ENCODE measurements around the gene GOLT1A. TPM values are rescaled to one million over a fixed set of nuclear protein-coding genes. Genes with fewer than 3 reads are reported as not detected.
"Not testable (repeated sequence)": the region's sequence is repeated elsewhere in the genome, so short reads cannot be mapped to it uniquely, and the experiment has no call there.

The GOLT1A gene
- total RNA-seq, 1 donor from 2014 or later, result not detected

DNA sequence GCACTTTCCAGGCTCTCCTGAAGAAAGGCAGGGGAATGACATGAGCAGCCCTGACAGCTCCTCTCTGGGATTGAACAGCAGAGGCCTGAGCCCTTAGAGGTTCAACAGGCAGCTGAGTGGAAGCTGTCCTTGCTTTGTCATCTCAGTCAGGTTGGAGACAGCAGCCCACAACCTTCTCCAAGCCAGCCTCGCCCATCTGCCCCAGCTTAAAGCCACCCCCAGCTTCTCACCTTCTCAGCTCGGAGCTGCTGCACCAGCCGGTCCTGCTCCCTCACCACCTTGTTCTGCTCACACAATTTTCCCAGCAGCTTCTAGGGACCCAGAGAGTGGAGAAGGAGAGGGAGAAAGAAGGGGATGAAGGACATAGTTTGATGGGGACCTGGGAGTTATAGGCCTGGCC, 35.2 kb upstream of the GOLT1A start:
- peak; percentile 23 for DNase-seq

DNA sequence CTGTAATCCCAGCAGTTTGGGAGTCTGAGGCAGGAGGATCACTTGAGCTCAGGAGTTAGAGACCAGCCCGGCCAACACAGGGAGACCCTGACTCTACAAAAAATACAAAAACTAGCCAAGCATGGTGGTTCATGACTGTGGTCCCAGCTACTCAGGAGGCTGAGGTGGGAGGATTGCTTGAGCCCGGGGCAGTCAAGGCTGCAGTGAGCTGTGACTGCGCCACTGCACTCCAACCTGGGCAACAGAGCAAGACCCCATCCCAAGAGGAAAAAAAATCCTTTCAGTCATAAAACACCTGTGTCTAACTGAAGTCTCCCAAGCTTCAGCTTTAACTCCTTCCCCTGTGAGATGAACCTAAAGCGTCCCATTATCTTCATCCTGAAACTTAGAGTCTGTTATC, 33.1 kb upstream of the GOLT1A start:
- DNase-seq, result no peak

DNA sequence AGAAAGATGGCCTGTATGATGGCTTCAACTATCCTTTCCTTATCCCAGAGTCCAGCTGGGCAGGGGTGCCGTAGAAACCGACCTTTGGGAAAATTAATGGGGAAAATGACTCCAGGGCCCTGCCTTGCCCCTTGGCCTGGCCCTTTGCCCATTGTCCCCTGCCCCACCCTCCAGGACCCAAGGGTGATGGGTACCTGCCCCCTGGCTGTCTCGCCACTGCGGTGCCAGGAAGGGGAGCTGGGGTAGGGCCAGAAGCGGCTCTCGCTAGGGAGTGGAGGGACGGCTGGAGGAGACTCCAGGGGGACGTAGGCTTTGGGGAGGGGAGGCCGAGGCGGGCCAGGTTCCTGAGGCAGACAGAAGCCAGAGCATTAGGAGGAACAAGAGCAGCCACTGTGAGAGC, 29.1 kb upstream of the GOLT1A start:
- DNase-seq, result no peak

DNA sequence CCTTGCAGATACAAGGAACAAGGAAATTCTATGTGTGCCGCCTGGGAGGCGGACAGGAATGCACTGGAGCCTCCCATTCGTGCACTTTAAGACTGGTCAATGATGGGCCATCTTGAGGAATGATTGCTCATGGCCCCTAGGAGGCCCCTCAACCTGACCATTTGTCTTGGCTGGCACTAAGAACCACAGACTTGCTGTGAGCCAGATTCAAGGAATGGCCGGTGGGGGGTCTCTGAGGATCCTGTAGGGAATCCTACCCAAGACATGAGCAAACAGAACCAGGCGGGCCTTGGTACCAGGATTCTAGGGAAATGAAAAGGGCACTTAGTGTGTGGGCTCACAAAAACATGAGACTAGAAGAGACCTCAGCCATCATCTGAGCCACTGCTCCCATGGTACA, 28.1 kb upstream of the GOLT1A start:
- no peak for DNase-seq

DNA sequence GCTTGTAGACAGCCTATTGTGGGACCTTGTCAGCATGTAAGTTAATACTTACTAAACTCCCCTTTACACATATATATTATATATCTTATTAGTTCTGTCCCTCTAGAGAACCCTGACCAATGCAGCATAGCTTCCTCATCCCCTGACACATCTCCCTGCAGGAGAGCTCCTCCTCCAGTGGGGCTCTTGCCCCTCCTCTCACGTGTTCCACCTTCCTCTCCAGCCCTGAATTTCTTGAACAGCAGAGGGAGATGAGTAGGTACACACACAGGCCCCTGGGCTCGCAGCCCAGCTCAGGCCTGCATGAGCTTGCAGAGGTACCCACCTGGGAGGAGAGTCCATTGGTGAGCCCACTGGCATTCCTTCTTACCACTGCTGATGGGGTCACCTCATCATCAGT, 27.3 kb upstream of the GOLT1A start:
- no peak for DNase-seq

DNA sequence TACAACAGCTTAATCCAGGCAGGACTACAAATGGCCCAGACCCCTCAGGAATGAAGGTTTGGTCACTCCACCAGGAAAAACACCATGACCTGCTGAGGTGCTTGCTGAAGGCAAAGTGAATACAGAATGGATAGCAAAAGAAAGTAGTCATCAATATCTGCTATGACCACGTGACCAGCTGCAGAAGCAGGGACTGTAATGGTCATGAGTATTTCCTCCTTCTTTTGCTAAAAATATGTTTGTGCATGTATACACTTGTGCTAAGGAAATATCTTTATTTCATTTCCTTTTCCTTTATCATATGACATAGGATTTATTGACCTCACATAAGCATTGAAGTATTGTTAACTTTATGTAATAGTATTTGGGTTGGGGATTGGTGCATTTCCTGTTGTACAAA, 26.4 kb upstream of the GOLT1A start:
- DNase-seq, result no peak

DNA sequence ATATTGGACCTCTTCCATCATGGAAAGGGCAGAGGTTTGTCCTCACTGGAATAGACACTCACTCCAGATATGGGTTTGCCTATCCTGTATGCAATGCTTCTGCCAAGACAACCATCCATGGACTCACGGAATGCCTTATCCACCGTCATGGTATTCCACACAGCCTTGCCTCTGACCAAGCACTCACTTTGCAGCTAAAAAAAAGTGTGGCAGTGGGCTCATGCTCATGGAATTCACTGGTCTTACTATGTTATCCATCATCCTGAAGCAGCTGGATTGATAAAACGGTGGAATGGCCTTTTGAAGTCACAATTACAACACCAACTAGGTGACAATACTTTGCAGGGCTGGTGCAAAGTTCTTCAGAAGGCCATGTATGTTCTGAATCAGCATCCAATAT, 25.6 kb upstream of the GOLT1A start:
- not testable (repeated sequence) for DNase-seq

DNA sequence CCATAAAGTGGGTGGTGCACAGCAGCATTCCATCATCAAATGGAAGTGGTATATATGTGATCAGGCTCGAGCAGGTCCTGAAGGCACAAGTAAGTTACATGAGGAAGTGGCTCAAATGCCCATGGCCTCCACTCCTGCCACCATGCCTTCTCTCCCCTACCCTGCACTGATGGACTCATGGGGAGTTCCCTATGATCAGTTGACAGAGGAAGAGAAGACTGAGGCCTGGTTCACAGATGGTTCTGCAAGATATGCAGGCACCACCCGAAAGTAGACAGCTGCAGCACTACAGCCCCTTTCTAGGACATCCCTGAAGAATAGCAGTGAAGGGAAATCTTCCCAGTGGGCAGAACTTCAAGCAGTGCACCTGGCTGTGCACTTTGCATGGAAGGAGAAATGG, 24.7 kb upstream of the GOLT1A start:
- not testable (repeated sequence) for DNase-seq

DNA sequence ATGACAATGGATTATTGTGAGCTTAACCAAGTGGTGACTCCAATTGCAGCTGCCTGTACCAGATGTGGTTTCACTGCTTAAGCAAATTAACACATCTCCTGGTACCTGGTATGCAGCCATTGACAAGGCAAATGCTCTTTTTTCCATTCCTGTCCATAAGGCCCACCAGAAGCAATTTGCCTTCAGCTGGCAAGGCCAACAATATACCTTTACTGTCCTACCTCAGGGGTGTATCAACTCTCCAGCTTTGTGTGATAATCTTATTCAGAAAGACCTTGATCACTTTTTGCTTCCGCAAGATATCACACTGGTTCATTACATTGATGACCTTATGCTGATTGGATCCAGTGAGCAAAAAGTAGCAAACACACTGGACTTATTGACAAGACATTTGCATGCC, 23.7 kb upstream of the GOLT1A start:
- DNase-seq, result not testable (repeated sequence)

DNA sequence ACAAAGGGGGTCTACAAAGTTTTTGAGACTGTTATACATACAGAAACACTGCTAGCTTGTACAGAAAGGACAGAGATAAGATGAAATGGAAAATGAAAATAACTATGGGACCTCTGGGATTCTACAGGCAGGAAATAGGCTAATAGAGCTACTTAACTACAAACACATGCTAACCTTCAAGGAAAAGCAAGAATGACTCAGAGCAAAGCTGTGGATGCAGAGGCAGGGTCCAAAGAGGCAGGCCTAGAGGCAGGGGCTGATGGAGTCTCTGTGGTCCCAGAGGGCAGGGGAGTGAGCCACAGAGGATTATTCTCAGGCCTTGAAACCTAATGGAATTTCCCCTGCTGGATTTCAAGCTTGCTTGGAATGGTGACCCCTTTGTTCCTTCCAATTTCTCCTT, 18.7 kb upstream of the GOLT1A start:
- DNase-seq, result no peak

DNA sequence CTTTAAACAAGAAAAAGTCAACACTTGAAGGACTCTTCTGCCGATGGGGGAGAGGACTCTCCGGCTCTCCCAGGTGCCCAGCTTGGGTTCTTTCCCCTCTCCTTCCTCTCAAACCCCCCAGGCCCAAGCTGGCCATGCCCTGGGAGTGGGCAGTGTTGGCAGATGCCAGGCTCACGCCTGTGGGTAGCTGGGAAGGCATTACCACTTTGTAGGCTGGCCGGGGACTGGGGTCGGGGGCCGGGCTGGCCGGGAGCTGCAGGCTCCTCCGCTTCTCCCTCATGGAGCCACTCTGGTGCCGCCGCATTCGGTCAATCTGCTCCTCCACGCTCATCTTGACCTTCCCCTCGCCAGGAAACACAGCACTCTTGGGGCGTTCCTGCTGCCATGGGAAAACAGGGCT, 16.4 kb upstream of the GOLT1A start:
- DNase-seq, result no peak

DNA sequence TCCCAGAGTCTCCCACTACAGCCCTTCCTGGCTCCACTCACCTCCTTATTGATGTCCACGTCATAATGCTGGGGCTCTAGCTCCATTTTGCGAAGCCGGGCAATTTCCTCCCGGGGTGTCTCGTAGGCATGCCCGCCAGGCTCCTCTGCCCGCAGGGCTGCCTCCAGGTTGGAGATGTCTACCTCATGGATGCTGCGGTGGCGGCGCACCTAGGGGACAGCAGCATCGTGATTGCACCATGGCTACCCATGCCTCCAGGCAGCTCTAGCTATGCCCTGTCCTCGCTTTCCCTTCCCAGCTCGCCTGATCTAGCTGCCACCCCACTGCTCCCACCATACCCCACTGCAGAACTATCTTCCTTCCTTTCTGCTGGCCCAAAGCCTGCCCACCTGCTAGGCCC, 15.1 kb upstream of the GOLT1A start:
- no peak for DNase-seq

DNA sequence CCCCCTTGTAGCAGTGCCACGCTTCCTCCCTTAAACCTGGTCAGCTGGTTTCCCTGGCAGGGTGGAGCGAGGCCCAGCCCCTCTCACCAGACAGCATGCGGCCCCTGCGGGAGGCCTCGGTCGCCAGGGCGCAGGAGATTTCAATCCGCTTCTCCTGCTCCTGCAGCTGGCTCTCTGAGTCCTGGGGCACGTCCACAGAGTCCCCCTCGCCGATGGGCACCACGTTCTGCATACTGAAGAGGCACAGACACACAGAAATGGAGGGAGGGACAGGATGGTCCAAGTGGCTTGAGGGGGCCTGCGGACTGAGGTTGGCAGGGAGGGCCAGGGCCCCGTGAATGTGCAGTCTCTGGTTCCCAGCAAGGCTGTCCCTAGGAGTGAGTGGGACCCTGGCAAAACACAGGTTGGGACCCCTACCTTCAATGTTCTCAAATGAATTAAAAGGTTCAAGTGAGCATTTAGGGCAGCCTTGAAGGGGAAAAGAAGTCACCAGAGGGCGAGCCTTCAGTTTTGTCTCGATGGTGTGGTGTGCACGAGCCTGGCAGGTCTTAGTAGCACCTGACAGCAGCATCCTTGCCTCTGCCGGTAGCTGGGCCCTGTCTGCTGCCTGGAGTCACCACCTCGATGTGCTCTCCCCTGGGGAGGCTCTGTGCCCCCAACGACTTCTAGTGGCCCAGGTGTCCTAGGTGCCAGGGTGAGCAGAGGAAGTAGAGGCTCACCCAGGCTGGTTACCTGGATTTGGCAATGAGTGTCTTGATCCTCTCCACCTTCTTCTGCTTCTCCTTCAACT, 14.4 kb upstream of the GOLT1A start:
- DNase-seq, result no peak

DNA sequence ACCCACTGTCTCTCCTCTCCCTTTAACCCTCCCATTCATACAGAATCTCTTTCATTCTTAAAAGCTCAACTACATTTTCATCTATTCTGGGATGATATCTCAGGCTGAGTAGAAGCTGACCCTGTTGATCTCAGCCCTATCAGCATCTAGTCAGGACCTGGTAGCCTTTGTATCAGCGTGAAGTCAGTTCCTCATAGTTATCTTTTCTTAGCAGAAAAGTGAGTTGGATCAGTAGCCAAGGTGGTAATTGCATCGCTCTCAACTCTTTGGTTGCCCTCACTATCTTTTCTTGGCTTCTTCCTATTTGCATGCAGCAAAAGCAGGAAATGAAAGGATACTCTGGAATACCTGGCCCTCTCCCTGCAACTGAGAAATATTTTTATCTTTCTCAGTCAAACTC, 13.6 kb upstream of the GOLT1A start:
- DNase-seq, result no peak

DNA sequence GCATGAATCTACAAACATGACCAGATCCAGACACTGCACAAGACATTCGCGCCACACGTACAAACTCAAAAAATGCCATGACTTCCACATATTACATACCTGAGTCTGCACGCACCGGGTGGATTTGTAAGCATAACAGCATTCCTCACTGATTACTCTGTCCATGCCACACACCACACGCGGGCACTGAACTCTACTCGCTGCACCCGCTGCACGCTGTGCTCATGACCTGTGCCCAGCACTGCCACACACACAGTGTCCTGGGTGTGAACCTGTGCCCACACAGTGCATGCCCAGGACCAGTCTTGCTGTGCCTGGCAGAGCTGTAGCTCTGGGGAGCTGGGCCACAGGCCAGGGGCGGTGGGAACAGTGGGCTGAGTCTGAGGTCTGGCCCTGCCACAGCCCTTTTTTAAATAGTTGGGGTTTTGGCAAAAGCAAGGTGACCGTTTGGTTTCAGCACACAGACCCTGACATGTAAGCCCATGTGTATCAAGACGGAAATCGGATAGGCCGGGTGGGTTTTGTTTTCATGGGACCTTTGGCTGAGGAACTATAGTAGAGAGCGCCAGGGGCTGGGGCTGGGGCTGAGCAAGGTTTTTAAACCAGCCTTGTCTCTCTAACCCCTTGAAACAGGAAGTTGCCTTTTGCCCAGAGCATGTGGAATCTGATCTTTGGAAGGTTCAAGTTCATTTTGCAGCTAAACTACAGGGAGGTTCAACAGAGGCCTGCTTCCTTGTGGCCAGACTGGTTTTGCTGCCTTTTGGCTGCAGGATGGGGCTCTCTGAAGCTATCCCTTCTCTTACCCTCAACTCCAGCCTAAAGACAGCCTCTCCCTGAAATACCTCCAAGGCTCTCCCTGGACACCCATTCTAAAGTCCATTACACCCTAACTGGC, 12.3 kb upstream of the GOLT1A start:
- DNase-seq, result no peak

DNA sequence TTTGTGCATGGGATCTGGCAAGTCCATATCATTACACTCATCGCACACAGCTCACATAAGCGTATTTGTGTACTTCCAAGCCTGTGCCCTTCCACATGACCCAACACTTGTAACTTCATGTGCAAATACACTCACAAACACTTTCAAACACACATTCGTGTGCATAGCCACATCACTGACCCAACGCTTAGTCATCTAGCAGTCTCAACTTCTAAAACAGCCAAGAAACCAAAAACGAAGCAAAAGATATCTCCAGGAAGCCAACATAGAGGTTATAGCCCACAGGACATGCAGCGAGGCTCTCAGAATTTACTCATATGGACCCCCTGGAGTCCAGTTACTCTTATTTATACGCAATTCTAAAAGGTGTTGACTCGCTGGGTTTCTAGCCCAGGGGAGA, 10.9 kb upstream of the GOLT1A start:
- no peak for DNase-seq

DNA sequence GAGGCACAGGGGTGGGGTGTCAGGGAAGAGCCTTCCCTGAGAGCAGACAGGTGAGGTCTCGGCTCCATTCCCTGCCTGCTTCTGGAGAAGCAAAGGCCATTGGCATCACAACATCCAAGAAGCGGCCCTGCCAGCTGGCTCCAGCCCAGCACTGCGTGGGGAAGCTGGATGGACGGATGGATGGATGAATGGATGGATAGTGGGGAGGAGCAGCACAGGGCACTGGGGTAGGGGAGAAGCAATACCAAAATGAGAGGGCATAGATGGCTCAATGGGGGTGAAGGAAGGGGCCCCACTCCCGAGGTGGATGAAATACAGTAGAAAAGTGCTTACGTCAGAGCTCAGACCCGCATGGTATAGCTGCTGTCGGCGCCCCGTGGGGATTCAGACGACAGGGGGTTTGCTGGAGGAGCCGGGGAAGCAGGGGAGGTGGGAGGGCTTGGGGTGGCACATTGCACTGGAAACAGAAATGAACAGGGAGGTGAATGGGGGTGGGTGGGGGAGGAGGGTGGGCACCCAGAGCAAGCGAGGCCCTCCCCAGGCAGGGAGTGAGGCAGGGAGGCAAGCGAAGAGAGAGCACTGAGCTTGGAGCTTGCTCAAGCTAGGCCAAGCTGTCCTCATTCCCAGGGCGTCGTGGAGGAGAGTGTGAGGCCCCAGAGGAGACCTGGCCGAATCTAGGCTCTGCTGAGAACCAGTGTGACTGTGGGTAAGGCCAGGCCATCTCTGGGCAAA, 9.5 kb upstream of the GOLT1A start:
- DNase-seq, result no peak

DNA sequence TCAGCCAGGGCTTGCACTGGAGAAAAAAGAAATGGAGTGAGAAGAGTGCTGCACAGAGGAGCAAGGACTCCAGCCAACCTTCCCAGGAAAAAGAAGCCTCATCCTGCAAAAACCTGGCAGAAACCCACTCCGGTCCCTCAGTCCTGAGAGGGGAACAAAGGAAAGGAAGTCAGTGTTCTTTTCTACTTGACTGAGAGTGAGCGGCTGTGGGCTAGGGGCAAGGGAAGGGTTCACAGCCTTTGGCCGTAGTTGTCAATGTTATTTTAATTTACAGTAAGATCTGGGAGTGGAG, 8.9 kb upstream of the GOLT1A start:
- DNase-seq, result no peak

DNA sequence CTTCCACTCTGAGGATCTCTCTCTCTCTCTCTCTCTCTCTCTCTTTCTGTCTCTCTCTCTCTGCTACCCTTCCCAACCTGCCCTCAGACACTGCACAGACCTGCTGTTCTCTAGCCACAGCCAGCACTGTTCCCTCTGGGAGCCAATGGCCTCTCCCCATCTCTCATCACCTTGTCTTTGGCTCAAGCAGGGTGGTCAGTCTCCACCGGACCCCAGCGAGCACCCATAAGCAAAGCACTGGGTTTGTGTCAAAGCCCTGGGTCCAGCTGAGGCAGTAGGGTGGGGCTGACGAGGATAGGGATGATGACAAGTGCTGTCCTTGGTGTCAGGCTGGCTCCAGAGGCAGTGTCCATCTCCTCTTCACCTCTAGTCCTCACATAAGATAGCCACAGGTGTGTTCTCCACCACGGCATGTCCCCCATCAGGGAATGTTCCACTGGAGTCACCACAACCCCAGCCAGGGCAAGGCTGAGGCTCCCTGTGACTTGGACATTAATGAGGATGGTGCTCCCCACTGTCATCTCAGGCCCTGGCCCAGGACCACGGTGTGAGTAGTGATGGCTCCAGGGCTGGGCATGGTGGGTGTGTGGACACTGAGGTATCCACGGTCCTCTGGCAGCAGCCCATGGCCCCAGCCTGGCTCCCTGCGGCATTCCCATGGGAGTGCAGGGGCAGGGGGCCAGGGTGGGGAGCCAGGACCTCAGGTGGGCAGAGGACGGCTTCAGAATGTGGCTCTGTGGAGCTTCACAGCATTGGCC, 8.4 kb upstream of the GOLT1A start:
- DNase-seq, result no peak

DNA sequence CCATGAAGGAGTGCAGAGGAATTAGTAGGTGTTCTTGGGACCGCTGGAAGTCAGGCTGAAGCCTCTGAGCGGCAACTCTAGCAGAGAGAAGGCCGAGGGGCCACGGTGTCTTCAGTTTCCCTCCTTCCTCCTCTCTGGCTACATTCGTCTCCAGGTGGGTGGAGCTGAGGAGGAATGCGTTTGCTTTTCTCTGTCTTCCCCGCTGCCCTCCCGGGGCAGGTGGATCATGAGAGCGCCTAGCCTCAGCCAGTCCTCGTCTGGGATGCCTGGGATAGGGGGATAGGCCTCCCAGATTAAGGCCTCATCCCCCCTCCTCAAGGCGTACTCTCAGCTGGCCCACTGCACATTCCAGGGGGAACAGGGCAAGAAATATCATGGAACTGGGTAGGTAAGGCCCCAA, 7.5 kb upstream of the GOLT1A start:
- DNase-seq, result no peak

DNA sequence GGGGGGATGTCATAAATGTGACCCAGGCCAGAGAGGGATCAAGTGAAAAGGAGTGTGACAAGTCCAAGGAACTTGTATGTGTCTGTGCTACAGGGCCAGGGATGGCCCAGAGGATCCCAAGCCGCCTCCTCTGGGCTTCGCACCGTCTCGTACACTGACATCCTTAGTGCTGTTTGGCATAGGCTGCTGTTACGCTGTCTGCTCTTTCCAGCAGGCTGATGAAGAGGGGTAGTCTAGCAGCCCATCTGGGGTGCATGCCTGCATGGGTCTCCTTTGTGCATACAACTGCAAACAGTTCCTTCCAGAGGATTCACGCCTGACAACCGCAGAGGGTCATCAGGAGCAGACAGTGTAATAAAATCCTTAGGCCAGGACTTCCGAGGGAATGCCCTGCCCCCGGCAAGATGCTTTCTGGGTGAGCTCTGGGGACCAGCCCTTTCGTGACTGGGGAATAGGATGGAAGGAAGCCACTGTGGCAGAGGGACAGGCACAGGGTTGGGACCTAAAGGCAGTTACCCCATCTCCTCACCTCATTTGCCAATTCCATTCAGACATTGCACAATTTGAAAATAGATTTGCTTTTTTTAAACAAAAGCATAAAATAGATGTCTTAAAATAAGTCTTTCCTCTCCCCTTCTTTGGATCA, 6.3 kb upstream of the GOLT1A start:
- no peak for DNase-seq

DNA sequence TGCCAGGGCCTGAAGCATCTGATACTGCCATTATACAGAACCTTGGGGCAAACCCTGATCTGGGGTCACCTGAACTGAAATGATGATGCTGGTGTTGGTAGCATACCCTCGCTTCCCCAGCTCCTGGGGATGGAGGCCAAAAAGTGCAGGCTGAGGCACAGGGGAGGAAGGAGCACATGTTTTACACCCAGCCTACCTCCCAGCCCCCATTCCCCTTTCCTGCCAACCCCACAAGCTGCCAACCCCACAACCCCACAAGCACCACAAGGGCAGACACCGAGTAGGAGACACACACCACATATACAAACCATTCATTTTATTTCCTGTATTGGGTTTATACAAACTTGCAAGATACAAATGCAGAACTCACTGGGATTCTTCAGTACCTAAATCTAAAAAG, 4.8 kb upstream of the GOLT1A start:
- DNase-seq, result no peak
